Liver (tissue), 9 donors: ENCODE data around the gene NOL4L. TPM values are rescaled to one million over a fixed set of nuclear protein-coding genes. Genes with fewer than 3 reads are reported as not detected.

Experiments used
- DNase-seq: peaks from one replicate; pipeline ENCODE4 v3.0.0-alpha.2; 2017; ENCODE audit warnings: low spot score
- H3K27ac ChIP-seq, 2 donors: one replicate each; pipeline ENCODE4 v1.7.0; 2013; ENCODE audit warnings: inconsistent platforms in 2 of 2, low read length in 2 of 2, control low read depth in 1 of 2, low read depth in 1 of 2, mild to moderate bottlenecking in 1 of 2
- H3K27me3 ChIP-seq, 4 donors: one replicate each; pipeline versions ENCODE4 v1.6.1 to v1.7.0; 2013; ENCODE audit warnings: low read length in 3 of 4, inconsistent platforms in 1 of 4, mild to moderate bottlenecking in 1 of 4, moderate library complexity in 1 of 4; ENCODE audit not compliant: control insufficient read depth in 4 of 4, insufficient read depth in 4 of 4
- H3K36me3 ChIP-seq, 4 donors: one replicate each; pipeline versions ENCODE4 v1.6.1 to v1.7.0; 2013; ENCODE audit warnings: low read length in 3 of 4, mild to moderate bottlenecking in 3 of 4, low read depth in 1 of 4, moderate library complexity in 1 of 4; ENCODE audit not compliant: control insufficient read depth in 4 of 4, insufficient read depth in 3 of 4
- H3K4me1 ChIP-seq, 4 donors: one replicate each; pipeline versions ENCODE4 v1.6.1 to v1.7.0; 2013; ENCODE audit warnings: low read length in 3 of 4, mild to moderate bottlenecking in 3 of 4, moderate library complexity in 1 of 4; ENCODE audit not compliant: control insufficient read depth in 4 of 4, insufficient read depth in 4 of 4
- H3K4me3 ChIP-seq, 3 donors: one replicate each; pipeline versions ENCODE4 v1.6.1 to v1.7.0; 2013; ENCODE audit warnings: low read length in 3 of 3, control low read depth in 1 of 3, low read depth in 1 of 3, mild to moderate bottlenecking in 1 of 3
- H3K9ac ChIP-seq, 2 donors: one replicate each; pipeline ENCODE4 v1.7.0; 2013; ENCODE audit warnings: low read length in 2 of 2, mild to moderate bottlenecking in 2 of 2, moderate library complexity in 2 of 2, control low read depth in 1 of 2, low read depth in 1 of 2
- H3K9me3 ChIP-seq, 4 donors: one replicate each; pipeline versions ENCODE4 v1.6.1 to v1.7.0; 2013; ENCODE audit warnings: low read length in 3 of 4; ENCODE audit not compliant: control insufficient read depth in 4 of 4
- EGR1 ChIP-seq, 2 donors: IDR thresholded peaks; 2 replicates each; pipeline ENCODE4 v1.6.1; 2016 to 2018; ENCODE audit warnings: antibody characterized with exemption in 2 of 2, low read depth in 2 of 2
- FOXA1 ChIP-seq: IDR thresholded peaks from 2 replicates; pipeline ENCODE4 v1.6.1; 2016; ENCODE audit warnings: antibody characterized with exemption
- FOXA2 ChIP-seq: IDR thresholded peaks from 2 replicates; pipeline ENCODE4 v1.6.1; 2016; ENCODE audit warnings: antibody characterized with exemption
- GABPA ChIP-seq, 2 donors: IDR thresholded peaks in 1 of 2; conservative IDR thresholded peaks in 1 of 2; 2 replicates each; pipeline ENCODE4 v1.6.1; 2016; ENCODE audit warnings: antibody characterized with exemption in 2 of 2, mild to moderate bottlenecking in 1 of 2, moderate library complexity in 1 of 2
- HNF4A ChIP-seq, 2 donors: conservative IDR thresholded peaks; 2 replicates each; pipeline ENCODE4 v1.6.1; 2016; ENCODE audit warnings: antibody characterized with exemption in 2 of 2, mild to moderate bottlenecking in 2 of 2
- HNF4G ChIP-seq: IDR thresholded peaks from 2 replicates; pipeline ENCODE4 v1.6.1; 2016; ENCODE audit warnings: antibody characterized with exemption
- JUND ChIP-seq, 2 donors: IDR thresholded peaks; 2 replicates each; pipeline ENCODE4 v1.6.1; 2016; ENCODE audit warnings: antibody characterized with exemption in 2 of 2
- NR2F2 ChIP-seq: IDR thresholded peaks from 2 replicates; pipeline ENCODE4 v1.6.1; 2016; ENCODE audit warnings: antibody characterized with exemption
- RAD21 ChIP-seq, 2 donors: IDR thresholded peaks; 2 replicates each; pipeline ENCODE4 v1.6.1; 2016; ENCODE audit warnings: antibody characterized with exemption in 2 of 2, mild to moderate bottlenecking in 2 of 2
- RXRA ChIP-seq, 2 donors: IDR thresholded peaks; 2 replicates each; pipeline ENCODE4 v1.6.1; 2017 to 2018; ENCODE audit warnings: antibody characterized with exemption in 2 of 2, mild to moderate bottlenecking in 1 of 2
- SP1 ChIP-seq: IDR thresholded peaks from 2 replicates; pipeline ENCODE4 v1.6.1; 2018; ENCODE audit warnings: antibody characterized with exemption, mild to moderate bottlenecking
- TAF1 ChIP-seq: conservative IDR thresholded peaks from 2 replicates; pipeline ENCODE4 v1.6.1; 2016; ENCODE audit warnings: antibody characterized with exemption, mild to moderate bottlenecking
- YY1 ChIP-seq: IDR thresholded peaks from 2 replicates; pipeline ENCODE4 v1.6.1; 2016; ENCODE audit warnings: antibody characterized with exemption, mild to moderate bottlenecking
- WGBS: extraction: QIAGEN DNeasy Blood & Tissue Kit; methylation state at CpG from one replicate; pipeline ENCODE4 v1.1.7; 2013; 5-methylcytosine and 5-hydroxymethylcytosine counted together
- polyA plus RNA-seq, 2 donors: library from polyadenylated mRNA; stranded (reverse) in 1 of 2; unstranded in 1 of 2; fragments of 200-250 nt in 1 of 2; fragments of >200 nt in 1 of 2; fragmentation: Nextera tagmentation in 1 of 2; extraction: Ambion mirVana in 1 of 2; gene quantifications; one replicate each; pipeline versions ENCODE4 v1.2.1 to v1.2.3, GENCODE V29; 2013 to 2015
- total RNA-seq, 2 donors: library from RNA; depleted of rRNA; stranded (reverse); fragments of >200 nt; gene quantifications; one replicate each; pipeline ENCODE4 v1.2.3, GENCODE V29; 2014
- TF ChIP-seq, protein P1 (sequence below): IDR thresholded peaks from 2 replicates; pipeline ENCODE4 v1.6.1; 2016; ENCODE audit warnings: antibody characterized with exemption
- TF ChIP-seq, protein P2 (sequence below): IDR thresholded peaks from 2 replicates; pipeline ENCODE4 v1.6.1; 2016; ENCODE audit warnings: antibody characterized with exemption
- TF ChIP-seq, protein P3 (sequence below): fragments of 150-350 bp; IDR thresholded peaks from 2 replicates; pipeline ENCODE4 v1.5.1; 2017; ENCODE audit warnings: improper control_type of control experiment, low read depth, low read length; ENCODE audit not compliant: missing input control
- TF ChIP-seq, protein P4 (sequence below): IDR thresholded peaks from 2 replicates; pipeline ENCODE4 v1.6.1; 2016; ENCODE audit warnings: antibody characterized with exemption, mild to moderate bottlenecking
- TF ChIP-seq, protein P5 (sequence below): IDR thresholded peaks from 2 replicates; pipeline ENCODE4 v1.6.1; 2016; ENCODE audit warnings: antibody characterized with exemption
- donor health status: healthy.
- donor health status: healthy.
- donor health status: healthy.
- donor health status: healthy.
- donor health status: healthy.

Gene NOL4L
- total and polyA plus RNA-seq, 4 donors, result 2.2 to 6.8 (median 4.3) TPM

DNA sequence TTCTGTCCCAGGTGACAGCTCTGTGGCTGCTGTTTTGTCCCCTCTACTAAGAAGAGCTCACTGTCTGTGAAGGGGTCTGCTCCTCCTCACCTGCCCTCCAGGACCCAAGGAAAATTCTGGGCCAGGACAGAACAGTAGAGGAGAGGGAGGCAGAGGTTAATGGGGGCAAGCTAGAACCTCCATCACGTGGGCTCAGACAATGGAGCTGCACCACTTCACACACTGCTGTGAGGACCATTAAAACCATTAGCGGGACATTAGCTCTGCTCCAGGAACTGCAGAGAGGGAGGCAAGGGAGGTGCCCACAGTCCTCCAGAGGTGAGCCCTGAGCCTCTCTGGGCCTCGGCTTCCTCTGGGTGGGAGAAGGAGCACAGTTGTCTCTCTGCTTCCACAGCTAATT, 78.4 kb downstream of the NOL4L start:
- 90% methylated on average over 3 of the region's 3 CpGs for WGBS
- no peak overlapping the region for H3K27ac ChIP-seq

DNA sequence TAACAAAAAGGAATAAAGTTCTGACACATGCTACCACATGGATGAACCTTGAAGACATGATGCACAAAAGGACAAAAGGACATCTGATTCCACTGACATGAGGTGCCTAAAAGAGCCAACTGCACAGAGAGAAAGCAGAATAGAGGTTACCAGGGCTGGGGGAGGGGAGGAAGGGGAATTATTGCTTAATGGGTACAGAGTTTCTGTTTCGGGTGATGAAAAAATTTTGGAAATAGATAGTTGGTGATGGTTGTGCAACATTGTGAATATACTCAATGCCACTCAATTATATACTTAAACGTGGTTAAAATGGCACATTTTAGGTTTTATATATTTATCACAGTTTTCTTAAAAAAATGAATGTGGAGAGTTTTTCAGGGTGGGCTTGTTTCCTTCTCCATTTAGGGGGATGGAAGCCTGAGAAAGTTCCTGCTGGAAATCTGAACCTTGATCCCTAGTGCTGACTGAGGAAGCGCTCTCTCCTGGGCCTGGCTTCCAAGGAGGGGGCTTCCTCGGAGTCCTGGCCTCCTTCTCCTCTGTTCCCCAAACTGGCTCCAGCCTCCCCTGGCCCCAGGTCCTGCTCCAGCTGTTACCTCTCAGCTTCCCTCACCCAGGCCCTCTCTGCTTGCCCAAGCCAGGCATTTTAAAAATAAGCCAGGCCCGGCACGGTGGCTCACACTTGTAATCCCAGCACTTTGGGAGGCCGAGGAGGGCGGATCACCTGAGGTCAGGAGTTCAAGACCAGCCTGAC, 79.2 kb downstream of the NOL4L start:
- H3K9ac ChIP-seq, result no peak overlapping the region
- peaks cover 2 to 10% (median 4%) of the 10 kb centered on the region in 4 donors for H3K4me1 ChIP-seq
- no peak for DNase-seq
- WGBS, result 63% methylated on average over 8 of the region's 8 CpGs
- H3K36me3 ChIP-seq, result no peaks in the 10 kb centered on the region
- H3K4me3 ChIP-seq, result no peak overlapping the region
- no peaks in the 10 kb centered on the region for H3K27me3 ChIP-seq
- peak overlapping the region; percentile 77 to 81 for H3K27ac ChIP-seq
- TF ChIP-seq, protein P1, sequence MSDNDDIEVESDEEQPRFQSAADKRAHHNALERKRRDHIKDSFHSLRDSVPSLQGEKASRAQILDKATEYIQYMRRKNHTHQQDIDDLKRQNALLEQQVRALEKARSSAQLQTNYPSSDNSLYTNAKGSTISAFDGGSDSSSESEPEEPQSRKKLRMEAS, result peak; percentile 85
- peak in 1 of 2 donors; percentile 43 for TF ChIP-seq EGR1 (IDR thresholded peaks at IDR 0.05; ENCODE audit: low read depth in 2 of 2)
- TF ChIP-seq YY1, result peak; percentile 48
- TF ChIP-seq, protein P2, sequence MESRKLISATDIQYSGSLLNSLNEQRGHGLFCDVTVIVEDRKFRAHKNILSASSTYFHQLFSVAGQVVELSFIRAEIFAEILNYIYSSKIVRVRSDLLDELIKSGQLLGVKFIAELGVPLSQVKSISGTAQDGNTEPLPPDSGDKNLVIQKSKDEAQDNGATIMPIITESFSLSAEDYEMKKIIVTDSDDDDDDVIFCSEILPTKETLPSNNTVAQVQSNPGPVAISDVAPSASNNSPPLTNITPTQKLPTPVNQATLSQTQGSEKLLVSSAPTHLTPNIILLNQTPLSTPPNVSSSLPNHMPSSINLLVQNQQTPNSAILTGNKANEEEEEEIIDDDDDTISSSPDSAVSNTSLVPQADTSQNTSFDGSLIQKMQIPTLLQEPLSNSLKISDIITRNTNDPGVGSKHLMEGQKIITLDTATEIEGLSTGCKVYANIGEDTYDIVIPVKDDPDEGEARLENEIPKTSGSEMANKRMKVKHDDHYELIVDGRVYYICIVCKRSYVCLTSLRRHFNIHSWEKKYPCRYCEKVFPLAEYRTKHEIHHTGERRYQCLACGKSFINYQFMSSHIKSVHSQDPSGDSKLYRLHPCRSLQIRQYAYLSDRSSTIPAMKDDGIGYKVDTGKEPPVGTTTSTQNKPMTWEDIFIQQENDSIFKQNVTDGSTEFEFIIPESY, result no peak
- no peak for TF ChIP-seq NR2F2
- TF ChIP-seq SP1, result peak; percentile 83
- peak; percentile 48 for TF ChIP-seq HNF4G
- TF ChIP-seq RAD21 (IDR thresholded peaks at IDR 0.05), result peak; percentile 47 to 58
- no peak for TF ChIP-seq FOXA2
- TF ChIP-seq, protein P3, sequence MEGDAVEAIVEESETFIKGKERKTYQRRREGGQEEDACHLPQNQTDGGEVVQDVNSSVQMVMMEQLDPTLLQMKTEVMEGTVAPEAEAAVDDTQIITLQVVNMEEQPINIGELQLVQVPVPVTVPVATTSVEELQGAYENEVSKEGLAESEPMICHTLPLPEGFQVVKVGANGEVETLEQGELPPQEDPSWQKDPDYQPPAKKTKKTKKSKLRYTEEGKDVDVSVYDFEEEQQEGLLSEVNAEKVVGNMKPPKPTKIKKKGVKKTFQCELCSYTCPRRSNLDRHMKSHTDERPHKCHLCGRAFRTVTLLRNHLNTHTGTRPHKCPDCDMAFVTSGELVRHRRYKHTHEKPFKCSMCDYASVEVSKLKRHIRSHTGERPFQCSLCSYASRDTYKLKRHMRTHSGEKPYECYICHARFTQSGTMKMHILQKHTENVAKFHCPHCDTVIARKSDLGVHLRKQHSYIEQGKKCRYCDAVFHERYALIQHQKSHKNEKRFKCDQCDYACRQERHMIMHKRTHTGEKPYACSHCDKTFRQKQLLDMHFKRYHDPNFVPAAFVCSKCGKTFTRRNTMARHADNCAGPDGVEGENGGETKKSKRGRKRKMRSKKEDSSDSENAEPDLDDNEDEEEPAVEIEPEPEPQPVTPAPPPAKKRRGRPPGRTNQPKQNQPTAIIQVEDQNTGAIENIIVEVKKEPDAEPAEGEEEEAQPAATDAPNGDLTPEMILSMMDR, result no peak
- TF ChIP-seq HNF4A (conservative IDR thresholded peaks at IDR 0.05), result peak; percentile 86 to 89
- peak; percentile 36 to 71 for TF ChIP-seq JUND (IDR thresholded peaks at IDR 0.05)
- TF ChIP-seq RXRA (IDR thresholded peaks at IDR 0.05), result peak; percentile 84 to 91
- TF ChIP-seq GABPA (IDR thresholded peaks at IDR 0.05 in 1 of 2, conservative IDR thresholded peaks at IDR 0.05 in 1 of 2), result peak in 1 of 2 donors; percentile 64
- no peak for TF ChIP-seq FOXA1
- no peak for TF ChIP-seq TAF1
- TF ChIP-seq, protein P4, sequence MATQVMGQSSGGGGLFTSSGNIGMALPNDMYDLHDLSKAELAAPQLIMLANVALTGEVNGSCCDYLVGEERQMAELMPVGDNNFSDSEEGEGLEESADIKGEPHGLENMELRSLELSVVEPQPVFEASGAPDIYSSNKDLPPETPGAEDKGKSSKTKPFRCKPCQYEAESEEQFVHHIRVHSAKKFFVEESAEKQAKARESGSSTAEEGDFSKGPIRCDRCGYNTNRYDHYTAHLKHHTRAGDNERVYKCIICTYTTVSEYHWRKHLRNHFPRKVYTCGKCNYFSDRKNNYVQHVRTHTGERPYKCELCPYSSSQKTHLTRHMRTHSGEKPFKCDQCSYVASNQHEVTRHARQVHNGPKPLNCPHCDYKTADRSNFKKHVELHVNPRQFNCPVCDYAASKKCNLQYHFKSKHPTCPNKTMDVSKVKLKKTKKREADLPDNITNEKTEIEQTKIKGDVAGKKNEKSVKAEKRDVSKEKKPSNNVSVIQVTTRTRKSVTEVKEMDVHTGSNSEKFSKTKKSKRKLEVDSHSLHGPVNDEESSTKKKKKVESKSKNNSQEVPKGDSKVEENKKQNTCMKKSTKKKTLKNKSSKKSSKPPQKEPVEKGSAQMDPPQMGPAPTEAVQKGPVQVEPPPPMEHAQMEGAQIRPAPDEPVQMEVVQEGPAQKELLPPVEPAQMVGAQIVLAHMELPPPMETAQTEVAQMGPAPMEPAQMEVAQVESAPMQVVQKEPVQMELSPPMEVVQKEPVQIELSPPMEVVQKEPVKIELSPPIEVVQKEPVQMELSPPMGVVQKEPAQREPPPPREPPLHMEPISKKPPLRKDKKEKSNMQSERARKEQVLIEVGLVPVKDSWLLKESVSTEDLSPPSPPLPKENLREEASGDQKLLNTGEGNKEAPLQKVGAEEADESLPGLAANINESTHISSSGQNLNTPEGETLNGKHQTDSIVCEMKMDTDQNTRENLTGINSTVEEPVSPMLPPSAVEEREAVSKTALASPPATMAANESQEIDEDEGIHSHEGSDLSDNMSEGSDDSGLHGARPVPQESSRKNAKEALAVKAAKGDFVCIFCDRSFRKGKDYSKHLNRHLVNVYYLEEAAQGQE, result peak; percentile 72
- TF ChIP-seq, protein P5, sequence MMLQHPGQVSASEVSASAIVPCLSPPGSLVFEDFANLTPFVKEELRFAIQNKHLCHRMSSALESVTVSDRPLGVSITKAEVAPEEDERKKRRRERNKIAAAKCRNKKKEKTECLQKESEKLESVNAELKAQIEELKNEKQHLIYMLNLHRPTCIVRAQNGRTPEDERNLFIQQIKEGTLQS, result peak; percentile 82
- no peaks in the 10 kb centered on the region for H3K9me3 ChIP-seq

More for the DNA sequence above, 78.4 kb downstream of the NOL4L start:
- TF ChIP-seq NR2F2, result no peak
- TF ChIP-seq, protein P1, result no peak
- TF ChIP-seq, protein P5, result no peak
- Histone ChIP-seq H3K4me3 (no peak overlapping the region), H3K4me1 (peaks cover 2 to 10% (median 4%) of the 10 kb centered on the region in 4 donors), H3K36me3 (no peaks in the 10 kb centered on the region), H3K27me3 (no peaks in the 10 kb centered on the region), H3K9ac (no peak overlapping the region), H3K9me3 (no peaks in the 10 kb centered on the region)
- no peak for DNase-seq
